GM18909 (cell line): Measurements from ENCODE around the gene DHODH.
"Not testable (repeated sequence)": the region's sequence is repeated elsewhere in the genome, so short reads cannot be mapped to it uniquely, and the experiment has no call there.

Source experiments
- ATAC-seq: cut with Tn5 transposase; IDR thresholded peaks from one replicate; pipeline ENCODE4 v1.9.1; 2021; ENCODE audit warnings: mild to moderate bottlenecking; ENCODE audit not compliant: unreplicated experiment, poor library complexity

The DHODH gene

DNA sequence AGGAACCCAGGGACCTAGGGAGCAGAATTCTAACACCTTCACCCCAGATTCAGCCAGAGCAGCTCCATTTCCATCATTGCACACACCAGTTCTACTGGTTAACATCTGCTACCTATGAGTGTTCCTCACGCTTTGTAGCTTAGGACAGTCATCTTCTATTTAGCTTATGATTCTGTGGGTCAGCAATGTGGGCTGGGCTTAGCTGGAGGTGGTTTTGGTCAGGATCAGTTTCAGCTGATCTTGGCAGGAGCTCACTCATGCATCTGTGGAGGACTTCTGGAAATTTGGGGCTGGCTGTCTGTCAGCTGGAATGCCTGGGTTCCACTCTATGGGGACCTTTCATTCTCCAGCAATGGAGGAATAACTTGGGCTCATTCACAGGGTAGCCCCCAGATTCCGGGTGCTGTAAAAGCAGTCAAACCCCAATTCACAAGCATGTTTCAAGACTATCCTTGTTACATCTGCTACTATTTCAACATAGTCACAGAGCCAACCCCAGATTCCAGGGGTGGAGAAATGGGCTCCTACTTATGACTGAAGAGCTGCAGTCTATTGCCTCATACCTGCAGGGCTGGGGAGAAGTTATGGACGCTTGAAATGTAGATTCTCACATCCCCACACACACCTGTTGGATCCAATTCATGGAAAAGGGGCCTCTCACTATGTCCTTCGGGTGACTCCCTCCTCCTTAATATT is 42.4 kb downstream of the DHODH start:
- ATAC-seq = no peak

- no peak for ATAC-seq
Measured at GRCh38 chr16:72051818-72052217, 43.3 kb downstream of the DHODH start.

GRCh38 chr16:72054254-72054847 is 45.8 kb downstream of the DHODH start, which contains the start of gene HP:
Gene HP, plus strand, starts transcription at chr16:72054505. Its CDS starts 148 bp downstream, at chr16:72054653.
- not testable (repeated sequence) for ATAC-seq

GRCh38 chr16:72055911-72056310 is 47.4 kb downstream of the DHODH start:
- ATAC-seq = no peak

DNA sequence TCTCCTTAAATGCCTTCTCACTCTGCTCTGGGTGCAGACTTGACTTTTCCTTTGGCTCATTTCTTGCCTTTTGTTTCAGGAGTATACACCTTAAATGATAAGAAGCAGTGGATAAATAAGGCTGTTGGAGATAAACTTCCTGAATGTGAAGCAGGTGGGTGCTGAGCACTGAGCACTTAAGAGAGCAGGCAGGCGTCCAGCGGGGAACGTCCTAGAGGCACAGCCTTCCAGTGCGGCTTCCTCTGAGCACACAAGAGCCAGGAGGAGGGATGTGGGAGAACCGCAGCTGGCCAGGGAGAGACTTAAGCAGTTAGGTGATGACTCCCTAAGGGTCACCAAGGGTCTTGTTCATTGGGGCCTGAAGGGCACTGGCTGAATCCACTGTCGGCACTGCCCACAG is 48.8 kb downstream of the DHODH start:
- ATAC-seq = not testable (repeated sequence)

DNA sequence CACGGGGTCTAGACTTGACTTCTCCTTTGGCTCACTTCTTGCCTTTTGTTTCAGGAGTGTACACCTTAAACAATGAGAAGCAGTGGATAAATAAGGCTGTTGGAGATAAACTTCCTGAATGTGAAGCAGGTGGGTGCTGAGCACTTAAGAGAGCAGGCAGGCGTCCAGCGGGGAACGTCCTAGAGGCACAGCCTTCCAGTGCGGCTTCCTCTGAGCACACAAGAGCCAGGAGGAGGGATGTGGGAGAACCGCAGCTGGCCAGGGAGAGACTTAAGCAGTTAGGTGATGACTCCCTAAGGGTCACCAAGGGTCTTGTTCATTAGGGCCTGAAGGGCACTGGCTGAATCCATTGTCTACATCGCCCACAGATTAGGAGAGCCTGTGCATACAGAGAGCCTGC is 50.5 kb downstream of the DHODH start:
- not testable (repeated sequence) for ATAC-seq

- no peak for ATAC-seq
Measured at GRCh38 chr16:72060405-72060804, 51.9 kb downstream of the DHODH start.

DNA sequence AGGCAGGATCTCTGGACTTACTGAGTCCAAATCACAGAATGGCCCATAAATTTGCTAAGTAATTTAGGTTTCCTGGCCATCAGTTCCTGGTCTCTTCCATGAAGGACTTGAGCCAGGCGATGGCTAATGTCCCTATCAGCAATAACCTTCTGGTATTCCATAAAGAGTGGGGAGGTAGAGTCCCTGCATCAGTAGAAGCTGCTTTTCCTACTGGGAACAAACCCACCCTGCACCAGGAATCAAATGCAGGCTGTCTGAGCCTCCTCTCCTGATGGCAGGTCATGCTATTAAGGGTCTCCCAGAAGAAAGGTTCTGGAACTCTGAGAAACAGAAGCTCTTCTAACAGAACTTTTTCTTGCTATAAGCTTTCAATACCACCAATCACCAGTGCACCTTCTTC is 53.0 kb downstream of the DHODH start:
- ATAC-seq = no peak

- ATAC-seq = no peak
Measured at GRCh38 chr16:72064361-72064894, 55.9 kb downstream of the DHODH start.

DNA sequence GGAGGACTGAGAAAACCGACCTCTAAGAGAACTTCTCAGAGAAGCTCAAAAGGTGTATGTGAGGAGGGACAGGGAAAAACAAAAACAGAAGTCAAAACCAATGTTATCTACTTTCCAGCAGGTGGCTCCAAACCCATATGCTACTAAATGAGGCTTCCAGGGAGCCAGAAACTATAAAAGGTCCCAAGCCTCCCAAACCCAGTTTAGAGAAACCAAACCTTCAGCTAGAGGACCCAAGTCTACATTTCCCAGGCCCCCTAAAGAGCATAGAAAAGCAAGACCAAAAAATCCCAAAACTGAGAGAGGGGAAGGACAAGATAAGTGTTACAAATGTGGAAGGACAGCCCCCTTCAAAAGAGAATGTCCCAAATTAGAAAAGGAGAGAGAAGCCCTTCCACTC is 58.2 kb downstream of the DHODH start:
- no peak for ATAC-seq

DNA sequence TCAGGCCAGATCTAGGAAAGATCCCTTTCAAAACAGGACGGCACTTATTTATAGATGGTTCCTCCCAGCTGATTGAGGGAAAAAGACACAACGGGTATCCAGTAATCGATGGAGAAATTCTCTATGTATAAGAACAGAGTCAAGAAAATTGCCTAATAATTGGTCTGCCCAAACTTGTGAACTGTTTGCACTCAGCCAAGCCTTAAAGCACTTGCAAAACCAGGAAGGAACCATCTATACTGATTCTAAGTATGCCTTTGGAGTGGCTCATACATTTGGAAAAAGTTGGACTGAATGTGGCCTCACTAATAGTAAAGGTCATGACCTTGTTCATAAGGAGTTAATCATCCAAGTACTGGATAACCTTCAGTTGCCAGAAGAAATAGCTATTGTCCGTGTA is 60.4 kb downstream of the DHODH start:
- ATAC-seq = no peak

GRCh38 chr16:72072514-72073342 is 64.2 kb downstream of the DHODH start:
- ATAC-seq = no peak

DNA sequence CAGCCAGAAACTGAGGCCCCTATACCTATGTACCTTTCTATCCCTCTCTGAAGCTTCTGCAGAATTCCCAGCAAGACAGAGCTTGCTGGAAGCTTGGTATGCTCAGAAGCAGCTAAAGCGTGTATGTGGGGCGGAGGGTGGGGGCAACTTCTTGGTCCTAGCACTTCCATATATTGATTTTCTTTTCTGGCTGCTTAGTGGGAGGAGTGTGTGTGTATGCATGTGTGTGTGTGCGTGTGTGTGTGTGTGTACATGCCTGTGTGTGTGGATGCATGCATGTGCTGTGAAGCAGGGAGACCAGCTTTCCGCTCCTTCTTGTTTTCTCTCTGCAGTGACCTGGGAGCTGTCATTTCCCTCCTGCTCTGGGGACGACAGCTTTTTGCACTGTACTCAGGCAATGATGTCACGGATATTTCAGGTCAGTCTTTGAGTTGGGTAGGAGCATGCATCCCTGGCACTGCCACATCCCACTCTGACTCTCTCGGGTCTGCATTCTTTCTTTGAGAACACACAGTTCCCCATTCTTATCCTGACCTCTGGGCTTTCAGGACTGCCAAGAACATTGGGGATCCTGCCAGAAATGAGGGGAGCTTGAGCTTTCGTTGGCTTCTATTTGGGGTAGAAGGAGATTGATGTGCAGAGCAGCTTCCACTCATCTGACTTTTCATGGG is 65.2 kb downstream of the DHODH start:
- ATAC-seq = no peak

DNA sequence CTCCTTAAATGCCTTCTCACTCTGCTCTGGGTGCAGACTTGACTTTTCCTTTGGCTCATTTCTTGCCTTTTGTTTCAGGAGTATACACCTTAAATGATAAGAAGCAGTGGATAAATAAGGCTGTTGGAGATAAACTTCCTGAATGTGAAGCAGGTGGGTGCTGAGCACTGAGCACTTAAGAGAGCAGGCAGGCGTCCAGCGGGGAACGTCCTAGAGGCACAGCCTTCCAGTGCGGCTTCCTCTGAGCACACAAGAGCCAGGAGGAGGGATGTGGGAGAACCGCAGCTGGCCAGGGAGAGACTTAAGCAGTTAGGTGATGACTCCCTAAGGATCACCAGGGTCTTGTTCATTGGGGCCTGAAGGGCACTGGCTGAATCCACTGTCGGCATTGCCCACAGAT is 66.5 kb downstream of the DHODH start:
- not testable (repeated sequence) for ATAC-seq
